Colonic mucosa (tissue), 4 donors: Measurements from ENCODE around the gene LRCH1. TPM values are rescaled to one million over a fixed set of nuclear protein-coding genes. Genes with fewer than 3 reads are reported as not detected.

Source experiments
- DNase-seq: peaks from one replicate; pipeline ENCODE4 v3.0.0-alpha.2; 2020
- H3K27ac ChIP-seq: fragments of 200-600 bp; one replicate; pipeline ENCODE4 v1.8.0; 2021
- H3K27me3 ChIP-seq: fragments of 200-600 bp; one replicate; pipeline ENCODE4 v1.8.0; 2021
- H3K36me3 ChIP-seq: fragments of 200-600 bp; one replicate; pipeline ENCODE4 v1.8.0; 2021
- H3K4me1 ChIP-seq: fragments of 200-600 bp; one replicate; pipeline ENCODE4 v1.8.0; 2021; ENCODE audit warnings: mild to moderate bottlenecking
- H3K4me3 ChIP-seq: fragments of 200-600 bp; one replicate; pipeline ENCODE4 v1.8.0; 2021
- H3K9ac ChIP-seq, 2 donors: one replicate each; pipeline ENCODE4 v1.7.0; 2013; ENCODE audit warnings: control low read depth in 2 of 2, low read depth in 2 of 2, low read length in 2 of 2
- H3K9me3 ChIP-seq: fragments of 200-600 bp; one replicate; pipeline ENCODE4 v1.8.0; 2021
- intact Hi-C: fragments of 100-400 bp; cut with DNase I; formaldehyde crosslinking; loops from one replicate; pipeline ENCODE4 v1.14.1; 2022
- total RNA-seq, 2 donors: library from RNA; stranded (reverse); fragmentation: NEBNext Ultra II Directional in 1 of 2; extraction: Animal tissue kit (Norgen Biotek cat#: 25700) in 1 of 2; gene quantifications; one replicate each; pipeline ENCODE4 v1.2.1, GENCODE V29; 2021
- TF ChIP-seq, protein P1 (sequence below): fragments of 200-600 bp; IDR thresholded peaks from one replicate; pipeline ENCODE4 v1.8.0; 2022; ENCODE audit warnings: antibody characterized with exemption, mild to moderate bottlenecking
- donor health status: healthy.
- donor health status: DM: no; HTN: no; CAD: no.
- donor health status: DM: no; HTN: no; CAD: no.

LRCH1 gene
- total RNA-seq, 2 donors from 2014 or later = 12.8 to 19.6 TPM

DNA sequence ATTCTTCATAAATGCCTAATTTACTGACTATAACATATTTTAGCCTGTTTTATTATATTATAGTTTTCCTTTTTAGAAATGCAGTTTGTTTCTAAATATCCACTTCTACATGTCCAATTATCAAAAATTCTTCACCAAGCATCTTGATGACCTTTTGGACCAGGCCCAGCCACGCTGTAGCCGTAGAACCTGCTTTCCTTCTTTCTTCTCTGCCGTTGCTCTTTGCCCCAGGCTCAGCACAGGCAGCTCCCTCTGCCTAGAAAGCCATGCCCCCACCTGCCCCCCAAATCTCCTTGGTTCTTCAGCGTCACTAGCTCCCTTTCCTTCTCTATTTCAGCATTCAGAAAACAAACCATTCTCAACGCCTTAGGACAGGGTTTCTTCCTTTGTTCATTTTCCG, 178.6 kb downstream of the LRCH1 start:
- Histone ChIP-seq H3K9me3 (no peaks in the 10 kb centered on the region), H3K36me3 (no peaks in the 10 kb centered on the region), H3K4me3 (no peak overlapping the region), H3K27ac (no peak overlapping the region), H3K27me3 (no peaks in the 10 kb centered on the region), H3K4me1 (no peaks in the 10 kb centered on the region), H3K9ac (no peak overlapping the region)
- DNase-seq = no peak
- TF ChIP-seq, protein P1, sequence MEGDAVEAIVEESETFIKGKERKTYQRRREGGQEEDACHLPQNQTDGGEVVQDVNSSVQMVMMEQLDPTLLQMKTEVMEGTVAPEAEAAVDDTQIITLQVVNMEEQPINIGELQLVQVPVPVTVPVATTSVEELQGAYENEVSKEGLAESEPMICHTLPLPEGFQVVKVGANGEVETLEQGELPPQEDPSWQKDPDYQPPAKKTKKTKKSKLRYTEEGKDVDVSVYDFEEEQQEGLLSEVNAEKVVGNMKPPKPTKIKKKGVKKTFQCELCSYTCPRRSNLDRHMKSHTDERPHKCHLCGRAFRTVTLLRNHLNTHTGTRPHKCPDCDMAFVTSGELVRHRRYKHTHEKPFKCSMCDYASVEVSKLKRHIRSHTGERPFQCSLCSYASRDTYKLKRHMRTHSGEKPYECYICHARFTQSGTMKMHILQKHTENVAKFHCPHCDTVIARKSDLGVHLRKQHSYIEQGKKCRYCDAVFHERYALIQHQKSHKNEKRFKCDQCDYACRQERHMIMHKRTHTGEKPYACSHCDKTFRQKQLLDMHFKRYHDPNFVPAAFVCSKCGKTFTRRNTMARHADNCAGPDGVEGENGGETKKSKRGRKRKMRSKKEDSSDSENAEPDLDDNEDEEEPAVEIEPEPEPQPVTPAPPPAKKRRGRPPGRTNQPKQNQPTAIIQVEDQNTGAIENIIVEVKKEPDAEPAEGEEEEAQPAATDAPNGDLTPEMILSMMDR = no peak
- intact Hi-C loops = no loop called here

DNA sequence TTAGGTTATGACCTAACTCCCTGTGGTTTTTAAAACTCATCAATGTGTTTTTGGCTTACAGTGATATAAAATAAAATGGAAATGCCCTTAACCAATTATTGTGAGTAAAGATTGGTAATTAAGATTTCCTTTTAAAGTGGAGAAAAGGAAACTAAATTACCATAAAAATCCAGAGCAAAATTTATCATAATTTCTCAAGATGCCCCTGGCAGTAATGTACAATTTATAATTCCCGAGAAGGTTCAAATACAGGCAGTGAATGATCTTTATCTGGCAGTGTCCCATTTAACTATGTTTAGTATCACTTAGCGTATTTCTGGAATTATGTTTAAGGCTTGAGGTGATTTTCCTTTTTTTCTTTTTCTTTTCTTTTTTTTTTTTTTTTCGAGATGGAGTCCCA, 182.5 kb downstream of the LRCH1 start:
- intact Hi-C loops = no loop called here
- Histone ChIP-seq H3K9ac (no peak overlapping the region), H3K27ac (no peak overlapping the region), H3K4me1 (no peaks in the 10 kb centered on the region), H3K36me3 (no peaks in the 10 kb centered on the region), H3K4me3 (no peak overlapping the region), H3K27me3 (no peaks in the 10 kb centered on the region), H3K9me3 (no peaks in the 10 kb centered on the region)
- TF ChIP-seq, protein P1 = no peak
- no peak for DNase-seq

DNA sequence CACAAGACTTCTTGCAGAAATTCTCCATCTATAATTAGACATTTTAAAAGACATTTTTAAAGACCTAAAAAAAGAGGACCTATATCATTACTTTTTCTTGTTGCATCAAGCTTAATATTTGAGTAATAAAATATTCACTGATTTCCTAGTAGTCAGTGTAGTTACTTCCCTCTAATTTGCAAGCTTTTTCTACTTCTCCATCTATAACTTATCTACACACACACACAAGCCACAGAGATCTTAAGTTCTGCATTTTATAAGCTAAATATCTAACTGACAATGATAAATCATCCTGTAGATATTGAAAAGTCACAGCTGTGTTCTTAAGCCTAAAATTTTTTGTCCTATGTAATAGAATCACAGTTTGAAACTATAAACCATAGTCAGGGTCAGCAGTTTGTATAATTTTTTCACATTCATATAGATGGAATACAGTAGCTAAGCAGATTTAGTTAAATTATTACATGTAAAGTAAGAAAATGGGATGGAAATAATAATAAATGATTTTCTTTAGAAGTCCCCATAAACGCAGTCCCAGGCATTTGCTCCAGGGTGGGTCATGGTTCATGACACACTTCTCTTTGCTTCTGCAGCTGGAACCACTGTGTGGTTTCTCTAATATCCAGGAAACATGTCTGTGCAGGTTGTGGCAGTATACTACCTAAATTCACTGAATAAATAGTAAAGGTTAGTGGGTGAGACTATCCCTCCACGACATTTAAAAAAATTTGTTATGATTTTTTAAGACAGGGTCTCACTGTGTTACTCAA, 183.8 kb downstream of the LRCH1 start:
- Histone ChIP-seq H3K36me3 (no peaks in the 10 kb centered on the region), H3K4me3 (no peak overlapping the region), H3K9ac (no peak overlapping the region), H3K4me1 (no peaks in the 10 kb centered on the region), H3K9me3 (no peaks in the 10 kb centered on the region), H3K27me3 (no peaks in the 10 kb centered on the region), H3K27ac (no peak overlapping the region)
- TF ChIP-seq, protein P1 = no peak
- no peak for DNase-seq
- intact Hi-C loops = no loop called here

DNA sequence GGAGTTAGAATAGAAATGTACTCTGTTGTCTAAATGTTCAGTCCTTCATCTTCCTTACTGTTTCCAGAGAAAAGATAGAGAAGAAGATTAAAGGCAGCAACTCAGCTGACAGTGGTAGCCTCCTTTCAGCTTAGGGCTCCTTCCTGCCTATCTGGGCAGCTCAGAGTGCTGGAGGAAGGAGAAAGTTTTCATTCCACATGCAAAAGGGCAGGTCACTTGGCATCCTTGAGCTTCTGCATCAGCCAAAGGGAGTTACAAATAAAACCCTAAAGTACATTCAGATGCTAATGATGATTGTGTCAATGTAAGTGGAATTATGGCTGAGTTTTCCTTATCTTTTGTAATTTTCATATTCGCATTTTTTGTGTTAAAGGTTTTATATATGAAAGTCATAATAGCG, 185.1 kb downstream of the LRCH1 start:
- intact Hi-C loops = no loop called here
- no peaks in the 10 kb centered on the region for H3K36me3 ChIP-seq
- H3K4me3 ChIP-seq = no peak overlapping the region
- no peak for DNase-seq
- no peak overlapping the region for H3K27ac ChIP-seq
- H3K9me3 ChIP-seq = no peaks in the 10 kb centered on the region
- no peak overlapping the region for H3K9ac ChIP-seq
- TF ChIP-seq, protein P1 = no peak
- no peaks in the 10 kb centered on the region for H3K4me1 ChIP-seq
- no peaks in the 10 kb centered on the region for H3K27me3 ChIP-seq

DNA sequence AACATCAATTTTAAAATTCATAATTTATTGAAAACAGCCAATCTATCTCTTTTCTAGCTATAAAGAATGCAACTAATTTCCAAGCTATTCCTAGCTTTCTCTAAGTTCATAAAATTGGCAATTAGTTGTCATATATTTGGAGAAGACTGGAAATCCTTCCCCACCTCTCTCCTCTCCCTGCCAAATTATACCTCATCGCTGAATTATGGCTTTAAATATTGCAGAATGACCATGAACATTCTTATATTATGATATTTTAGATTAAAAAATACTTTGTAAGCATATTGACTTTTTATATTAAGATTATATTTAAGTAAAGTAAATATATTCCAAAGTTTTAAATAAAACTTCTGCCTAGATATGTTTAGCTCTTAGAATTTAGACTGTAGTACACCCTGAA, 185.8 kb downstream of the LRCH1 start:
- H3K27ac ChIP-seq = no peak overlapping the region
- H3K9me3 ChIP-seq = no peaks in the 10 kb centered on the region
- no peak for DNase-seq
- no peaks in the 10 kb centered on the region for H3K4me1 ChIP-seq
- no peaks in the 10 kb centered on the region for H3K27me3 ChIP-seq
- TF ChIP-seq, protein P1 = no peak
- no peaks in the 10 kb centered on the region for H3K36me3 ChIP-seq
- no peak overlapping the region for H3K4me3 ChIP-seq
- intact Hi-C loops = no loop called here
- H3K9ac ChIP-seq = no peak overlapping the region
